SK-N-SH (cell line): Measurements from ENCODE around the gene LRMDA. TPM values are rescaled to one million over a fixed set of nuclear protein-coding genes. Genes with fewer than 3 reads are reported as not detected.

Experiments
- CHD2 ChIP-seq: fragments of 150-350 bp; IDR thresholded peaks from 2 replicates; pipeline ENCODE4 v1.6.1; 2018; ENCODE audit warnings: low read length; ENCODE audit not compliant: partially characterized antibody
- EZH2phosphoT487 ChIP-seq: fragments of 200-600 bp; sonication (generic); IDR thresholded peaks from 2 replicates; pipeline ENCODE4 v1.6.1; 2017; ENCODE audit warnings: low read depth, mixed run types, mild to moderate bottlenecking, antibody characterized with exemption, moderate library complexity, borderline replicate concordance
- FOXM1 ChIP-seq: IDR thresholded peaks from 2 replicates; pipeline ENCODE4 v1.4.0; 2012; ENCODE audit warnings: low read depth, mild to moderate bottlenecking
- GABPA ChIP-seq: IDR thresholded peaks from 2 replicates; pipeline ENCODE4 v1.4.0; 2012; ENCODE audit warnings: low read depth, mild to moderate bottlenecking
- GATA2 ChIP-seq: sonication (generic); formaldehyde crosslinking; IDR thresholded peaks from 2 replicates; pipeline ENCODE4 v1.5.0; 2020; ENCODE audit warnings: mild to moderate bottlenecking, missing genetic modification reagents
- MEF2A ChIP-seq: IDR thresholded peaks from 2 replicates; pipeline ENCODE4 v1.4.0; 2012; ENCODE audit warnings: low read depth, borderline replicate concordance
- MXI1 ChIP-seq: IDR thresholded peaks from 2 replicates; pipeline ENCODE4 v1.6.1; 2012; ENCODE audit warnings: mild to moderate bottlenecking, low read depth, low read length, improper control_type of control experiment
- NFIC ChIP-seq: IDR thresholded peaks from 2 replicates; pipeline ENCODE4 v1.4.0; 2012; ENCODE audit warnings: borderline replicate concordance
- POLR2AphosphoS5 ChIP-seq: IDR thresholded peaks from 2 replicates; pipeline ENCODE4 v1.6.1; 2012; ENCODE audit warnings: low read depth, low read length
- RAD21 ChIP-seq: IDR thresholded peaks from 2 replicates; pipeline ENCODE4 v1.6.1; 2012; ENCODE audit warnings: mild to moderate bottlenecking, low read length
- RCOR1 ChIP-seq: fragments of 150-350 bp; IDR thresholded peaks from 2 replicates; pipeline ENCODE4 v1.6.1; 2017; ENCODE audit warnings: antibody characterized with exemption, low read length
- RXRA ChIP-seq: IDR thresholded peaks from 2 replicates; pipeline ENCODE4 v1.4.0; 2012; ENCODE audit warnings: low read depth, mild to moderate bottlenecking, borderline replicate concordance
- TAF1 ChIP-seq: IDR thresholded peaks from 2 replicates; pipeline ENCODE4 v1.6.1; 2012; ENCODE audit warnings: low read depth, mild to moderate bottlenecking, low read length, moderate library complexity, borderline replicate concordance
- TCF12 ChIP-seq: IDR thresholded peaks from 2 replicates; pipeline ENCODE4 v1.4.0; 2012
- YY1 ChIP-seq: IDR thresholded peaks from 2 replicates; pipeline ENCODE4 v1.4.0; 2012; ENCODE audit warnings: low read depth, mild to moderate bottlenecking
- polyA plus RNA-seq, 3 experiments: library from polyadenylated mRNA; depleted of rRNA; stranded (reverse); fragments of >200 nt; gene quantifications; 2 replicates each; pipeline ENCODE4 v1.2.3, GENCODE V29; 2012
- TF ChIP-seq, protein P1 (sequence below): IDR thresholded peaks from 2 replicates; pipeline ENCODE4 v1.4.0; 2012; ENCODE audit warnings: low read depth, borderline replicate concordance
- TF ChIP-seq, protein P2 (sequence below): fragments of 150-350 bp; IDR thresholded peaks from 2 replicates; pipeline ENCODE4 v1.6.1; 2017; ENCODE audit warnings: antibody characterized with exemption, low read length, low read depth, borderline replicate concordance
- TF ChIP-seq, protein P3 (sequence below): IDR thresholded peaks from 2 replicates; pipeline ENCODE4; 2012
- TF ChIP-seq, protein P4 (sequence below): fragments of 150-350 bp; IDR thresholded peaks from 2 replicates; pipeline ENCODE4 v1.6.1; 2016; ENCODE audit warnings: mild to moderate bottlenecking, low read depth, low read length
- TF ChIP-seq, protein P5 (sequence below): IDR thresholded peaks from 2 replicates; pipeline ENCODE4 v1.4.0; 2012; ENCODE audit warnings: low read depth

The LRMDA gene
- polyA plus RNA-seq, 1 of the 3 experiments (the other 2 are of a cell fraction) = 0.95 TPM

DNA sequence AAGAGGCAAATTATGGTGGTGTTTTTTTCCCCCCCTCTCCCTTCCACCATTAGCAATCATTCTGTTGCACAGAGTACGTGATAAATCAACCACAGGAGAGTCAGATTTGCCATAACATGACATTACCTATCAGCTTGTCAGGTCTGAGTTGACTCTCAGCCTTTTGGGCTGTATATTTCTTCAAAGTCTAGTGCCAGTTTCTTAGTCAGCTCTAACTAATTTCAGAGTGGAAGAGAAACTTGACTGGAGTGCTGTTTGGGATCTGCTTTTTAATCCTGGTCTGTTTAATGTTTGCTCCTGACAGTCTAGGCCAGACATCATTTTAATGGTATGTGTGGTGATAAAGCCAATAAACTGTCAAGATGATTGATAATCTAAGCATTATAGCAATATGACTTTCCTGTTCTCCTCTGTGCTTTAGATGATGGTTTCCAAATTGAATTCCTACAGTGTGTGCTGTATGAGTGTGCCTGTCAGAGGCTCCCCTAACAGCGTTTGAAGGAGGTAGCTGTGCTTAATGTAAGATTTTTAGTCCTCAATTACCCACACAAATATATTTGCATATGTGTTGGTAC, 76.9 kb downstream of the LRMDA start (continued):
- TF ChIP-seq EZH2phosphoT487 (no peak), MXI1 (no peak), GABPA (peak; percentile 41), TCF12 (peak; percentile 100), GATA2 (peak; percentile 92), POLR2AphosphoS5 (peak; percentile 99), RCOR1 (peak; percentile 98), CHD2 (peak; percentile 86), MEF2A (peak; percentile 73; the same call in 1 of the 2 replicates), YY1 (peak; percentile 54; the same call in 1 of the 2 replicates), NFIC (peak; percentile 100), TAF1 (peak; percentile 1; the same call in 1 of the 2 replicates), RXRA (peak; percentile 84), RAD21 (peak; percentile 29; the same call in 1 of the 2 replicates), FOXM1 (peak; percentile 99)
- TF ChIP-seq, protein P1, sequence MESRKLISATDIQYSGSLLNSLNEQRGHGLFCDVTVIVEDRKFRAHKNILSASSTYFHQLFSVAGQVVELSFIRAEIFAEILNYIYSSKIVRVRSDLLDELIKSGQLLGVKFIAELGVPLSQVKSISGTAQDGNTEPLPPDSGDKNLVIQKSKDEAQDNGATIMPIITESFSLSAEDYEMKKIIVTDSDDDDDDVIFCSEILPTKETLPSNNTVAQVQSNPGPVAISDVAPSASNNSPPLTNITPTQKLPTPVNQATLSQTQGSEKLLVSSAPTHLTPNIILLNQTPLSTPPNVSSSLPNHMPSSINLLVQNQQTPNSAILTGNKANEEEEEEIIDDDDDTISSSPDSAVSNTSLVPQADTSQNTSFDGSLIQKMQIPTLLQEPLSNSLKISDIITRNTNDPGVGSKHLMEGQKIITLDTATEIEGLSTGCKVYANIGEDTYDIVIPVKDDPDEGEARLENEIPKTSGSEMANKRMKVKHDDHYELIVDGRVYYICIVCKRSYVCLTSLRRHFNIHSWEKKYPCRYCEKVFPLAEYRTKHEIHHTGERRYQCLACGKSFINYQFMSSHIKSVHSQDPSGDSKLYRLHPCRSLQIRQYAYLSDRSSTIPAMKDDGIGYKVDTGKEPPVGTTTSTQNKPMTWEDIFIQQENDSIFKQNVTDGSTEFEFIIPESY = peak; percentile 90
- TF ChIP-seq, protein P2, sequence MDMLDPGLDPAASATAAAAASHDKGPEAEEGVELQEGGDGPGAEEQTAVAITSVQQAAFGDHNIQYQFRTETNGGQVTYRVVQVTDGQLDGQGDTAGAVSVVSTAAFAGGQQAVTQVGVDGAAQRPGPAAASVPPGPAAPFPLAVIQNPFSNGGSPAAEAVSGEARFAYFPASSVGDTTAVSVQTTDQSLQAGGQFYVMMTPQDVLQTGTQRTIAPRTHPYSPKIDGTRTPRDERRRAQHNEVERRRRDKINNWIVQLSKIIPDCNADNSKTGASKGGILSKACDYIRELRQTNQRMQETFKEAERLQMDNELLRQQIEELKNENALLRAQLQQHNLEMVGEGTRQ = no peak
- TF ChIP-seq, protein P3, sequence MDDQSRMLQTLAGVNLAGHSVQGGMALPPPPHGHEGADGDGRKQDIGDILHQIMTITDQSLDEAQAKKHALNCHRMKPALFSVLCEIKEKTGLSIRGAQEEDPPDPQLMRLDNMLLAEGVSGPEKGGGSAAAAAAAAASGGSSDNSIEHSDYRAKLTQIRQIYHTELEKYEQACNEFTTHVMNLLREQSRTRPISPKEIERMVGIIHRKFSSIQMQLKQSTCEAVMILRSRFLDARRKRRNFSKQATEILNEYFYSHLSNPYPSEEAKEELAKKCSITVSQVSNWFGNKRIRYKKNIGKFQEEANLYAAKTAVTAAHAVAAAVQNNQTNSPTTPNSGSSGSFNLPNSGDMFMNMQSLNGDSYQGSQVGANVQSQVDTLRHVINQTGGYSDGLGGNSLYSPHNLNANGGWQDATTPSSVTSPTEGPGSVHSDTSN = peak; percentile 99
- TF ChIP-seq, protein P4, sequence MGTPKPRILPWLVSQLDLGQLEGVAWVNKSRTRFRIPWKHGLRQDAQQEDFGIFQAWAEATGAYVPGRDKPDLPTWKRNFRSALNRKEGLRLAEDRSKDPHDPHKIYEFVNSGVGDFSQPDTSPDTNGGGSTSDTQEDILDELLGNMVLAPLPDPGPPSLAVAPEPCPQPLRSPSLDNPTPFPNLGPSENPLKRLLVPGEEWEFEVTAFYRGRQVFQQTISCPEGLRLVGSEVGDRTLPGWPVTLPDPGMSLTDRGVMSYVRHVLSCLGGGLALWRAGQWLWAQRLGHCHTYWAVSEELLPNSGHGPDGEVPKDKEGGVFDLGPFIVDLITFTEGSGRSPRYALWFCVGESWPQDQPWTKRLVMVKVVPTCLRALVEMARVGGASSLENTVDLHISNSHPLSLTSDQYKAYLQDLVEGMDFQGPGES = no peak
- TF ChIP-seq, protein P5, sequence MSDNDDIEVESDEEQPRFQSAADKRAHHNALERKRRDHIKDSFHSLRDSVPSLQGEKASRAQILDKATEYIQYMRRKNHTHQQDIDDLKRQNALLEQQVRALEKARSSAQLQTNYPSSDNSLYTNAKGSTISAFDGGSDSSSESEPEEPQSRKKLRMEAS = no peak
